HG03064 (cell line): ENCODE results near the gene ACVRL1.

Source experiments
- ATAC-seq: cut with Tn5 transposase; IDR thresholded peaks from one replicate; pipeline ENCODE4 v1.9.1; 2021; ENCODE audit warnings: low read depth; ENCODE audit not compliant: unreplicated experiment

ACVRL1 gene

DNA sequence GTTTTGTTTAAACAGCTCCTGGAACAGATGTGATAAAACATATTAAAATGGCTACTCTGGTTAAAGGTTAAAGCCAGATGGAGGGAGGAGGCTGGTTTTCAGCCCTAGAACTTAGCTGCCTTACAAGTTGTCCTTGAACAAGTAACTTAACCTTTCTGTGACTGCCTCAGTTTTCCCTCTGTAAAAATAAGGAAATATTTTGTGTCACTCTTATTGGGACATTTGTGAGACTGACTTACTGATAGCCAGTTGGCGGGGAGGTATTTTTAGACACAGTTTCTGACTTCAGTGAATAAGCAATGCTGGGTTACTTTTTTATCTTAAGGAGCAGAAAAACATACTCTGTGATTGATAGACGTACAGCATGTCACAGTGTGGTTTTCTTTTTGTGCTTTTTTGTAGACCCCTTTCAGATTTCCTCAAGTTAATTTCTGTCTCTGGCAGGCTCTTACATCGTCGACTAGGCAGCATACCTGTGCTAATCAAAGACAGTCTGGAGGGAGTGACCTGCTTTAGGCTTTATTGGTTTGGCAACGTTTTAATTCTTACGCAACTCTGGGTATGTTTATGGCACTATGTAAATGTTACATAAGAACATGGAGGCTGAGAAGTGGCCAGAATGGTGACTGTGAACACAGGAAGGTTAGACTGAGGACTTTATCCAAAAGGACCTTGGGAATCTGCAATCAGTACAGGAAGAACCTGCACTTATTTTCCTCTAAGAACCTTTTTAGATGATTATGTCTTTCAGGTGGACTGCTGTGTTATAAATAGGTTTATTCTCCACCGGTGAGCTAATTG is 47.5 kb downstream of the ACVRL1 start:
- ATAC-seq, result no peak

DNA sequence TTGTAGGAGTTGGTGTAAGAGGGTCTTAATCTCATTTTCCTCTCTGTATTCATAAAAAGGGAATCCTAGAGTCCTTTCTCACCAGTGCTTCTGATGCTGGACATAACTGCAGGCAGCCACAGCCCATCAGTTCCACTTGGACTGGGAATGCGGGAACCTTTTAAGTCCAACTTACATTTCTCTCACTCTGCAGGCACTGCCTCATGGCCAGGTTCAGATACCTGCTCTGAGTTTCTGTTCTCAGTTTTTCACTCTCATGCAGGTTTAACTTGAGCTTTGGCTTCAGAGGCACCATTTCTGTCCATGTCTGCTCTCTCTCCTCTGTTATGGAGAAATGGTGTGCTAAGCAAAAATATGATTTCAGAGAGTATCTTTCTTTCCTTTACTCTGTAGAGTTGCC is 48.4 kb downstream of the ACVRL1 start:
- ATAC-seq, result no peak

DNA sequence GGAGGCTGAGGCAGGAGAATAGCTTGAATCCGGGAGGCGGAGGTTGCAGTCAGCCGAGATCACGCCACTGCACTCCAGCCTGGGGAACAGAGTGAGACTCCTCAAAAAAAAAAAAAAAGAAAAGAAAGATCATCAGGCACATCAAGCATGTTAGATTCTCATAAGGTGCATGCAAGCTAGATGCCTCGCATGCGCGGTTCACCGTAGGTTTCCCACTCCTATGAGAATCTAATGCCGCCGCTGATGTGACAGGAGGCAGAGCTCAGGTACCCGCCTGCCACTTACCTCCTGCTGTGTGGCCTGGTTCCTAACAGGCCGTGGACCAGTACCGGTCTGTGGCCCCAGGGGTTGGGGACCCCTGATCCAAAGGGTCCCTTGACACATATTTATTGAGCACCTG is 51.2 kb downstream of the ACVRL1 start:
- ATAC-seq, result no peak

DNA sequence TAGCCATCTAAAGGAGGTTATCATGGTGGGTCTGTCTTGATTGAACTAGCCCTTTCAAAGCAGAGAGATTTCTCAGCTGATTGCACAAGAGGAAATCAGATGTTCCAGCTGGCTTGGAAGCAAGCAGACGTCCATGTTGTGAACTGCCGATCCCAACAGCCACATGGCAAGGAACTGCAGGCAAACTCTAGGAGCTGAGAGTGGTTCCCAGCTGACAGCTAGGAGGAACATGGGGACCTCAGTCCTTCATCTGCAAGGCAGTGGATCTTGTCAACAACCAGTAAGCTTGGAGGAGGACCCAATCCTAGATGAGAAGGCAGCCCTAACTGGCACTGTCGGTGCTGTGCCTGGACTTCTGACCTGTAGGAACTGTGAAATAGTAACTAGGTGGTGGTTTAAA is 51.9 kb downstream of the ACVRL1 start:
- no peak for ATAC-seq

DNA sequence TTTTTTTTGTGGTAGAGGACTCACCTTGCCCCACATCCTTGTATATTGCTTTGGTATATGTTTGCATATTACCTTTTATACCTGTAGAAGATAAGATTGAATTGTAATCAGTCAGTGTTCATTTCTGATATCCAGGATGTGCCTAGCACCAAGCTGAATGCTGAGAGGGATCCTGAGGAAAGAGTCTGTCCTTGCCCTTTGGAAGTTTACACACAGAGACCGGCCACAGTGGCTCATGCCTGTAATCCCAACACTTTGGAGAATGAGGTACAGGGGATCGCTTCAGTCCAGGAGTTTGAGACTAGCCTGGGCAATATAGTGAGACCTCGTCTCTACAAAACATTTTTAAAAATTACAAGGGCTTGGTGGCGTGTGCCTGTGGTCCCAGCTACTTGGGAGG is 52.6 kb downstream of the ACVRL1 start:
- ATAC-seq, result no peak

DNA sequence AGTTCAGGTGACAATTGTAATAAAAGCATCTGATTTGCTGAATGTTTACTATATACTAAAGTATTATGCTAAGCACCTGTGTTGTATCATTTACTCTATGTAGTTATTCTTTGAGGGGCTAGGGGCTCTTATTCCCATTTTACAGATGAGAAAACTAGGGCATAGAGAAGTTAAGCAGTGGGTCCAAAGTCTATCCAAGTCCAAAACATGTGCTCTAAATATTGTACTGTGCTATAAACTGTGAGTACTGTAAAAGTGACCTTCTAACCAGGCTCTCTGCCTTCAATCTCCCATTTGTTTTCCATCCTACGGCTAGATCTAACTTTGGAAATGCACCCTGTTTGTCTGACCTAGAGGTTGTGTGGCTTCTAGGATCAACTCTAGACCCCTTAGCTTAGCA is 53.2 kb downstream of the ACVRL1 start:
- ATAC-seq, result no peak

DNA sequence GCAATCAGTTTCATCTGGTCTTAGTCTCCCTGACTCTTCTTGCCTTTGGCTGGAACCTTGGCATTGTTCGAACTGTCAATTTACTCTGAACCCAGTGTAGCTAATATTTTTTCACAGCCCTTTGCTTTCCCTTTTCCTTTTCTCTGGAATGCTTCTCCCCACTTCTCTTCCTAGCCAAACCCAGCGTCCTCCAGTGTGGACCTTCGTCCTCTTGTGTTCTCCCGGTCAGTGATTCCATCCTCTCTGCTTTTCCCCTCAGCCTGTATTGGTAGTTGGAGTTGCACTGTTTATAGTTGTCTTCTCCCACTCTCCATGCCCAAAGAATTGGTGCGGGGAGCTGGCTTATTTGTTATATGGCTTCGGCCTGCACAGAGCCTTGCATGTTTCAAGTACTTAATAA is 53.6 kb downstream of the ACVRL1 start:
- no peak for ATAC-seq

DNA sequence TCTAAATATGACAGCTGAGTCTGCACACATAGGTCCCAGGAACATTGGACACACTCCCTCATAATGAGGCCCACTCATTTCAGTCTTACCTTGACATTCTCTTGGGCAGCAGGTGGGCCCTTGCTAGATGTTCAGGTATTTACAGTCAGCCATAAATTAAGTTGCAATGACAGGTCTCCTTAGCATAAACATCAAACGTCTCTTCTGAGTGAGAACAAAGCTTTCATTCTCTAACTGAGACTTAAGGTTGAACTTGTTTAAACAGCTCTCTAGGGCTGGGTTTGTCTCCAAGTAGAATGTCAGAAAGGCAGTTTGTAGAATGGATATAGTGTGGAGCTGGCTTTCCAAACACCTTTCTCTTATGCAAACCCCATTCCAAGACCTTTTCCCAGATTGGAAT is 54.5 kb downstream of the ACVRL1 start:
- ATAC-seq, result no peak

DNA sequence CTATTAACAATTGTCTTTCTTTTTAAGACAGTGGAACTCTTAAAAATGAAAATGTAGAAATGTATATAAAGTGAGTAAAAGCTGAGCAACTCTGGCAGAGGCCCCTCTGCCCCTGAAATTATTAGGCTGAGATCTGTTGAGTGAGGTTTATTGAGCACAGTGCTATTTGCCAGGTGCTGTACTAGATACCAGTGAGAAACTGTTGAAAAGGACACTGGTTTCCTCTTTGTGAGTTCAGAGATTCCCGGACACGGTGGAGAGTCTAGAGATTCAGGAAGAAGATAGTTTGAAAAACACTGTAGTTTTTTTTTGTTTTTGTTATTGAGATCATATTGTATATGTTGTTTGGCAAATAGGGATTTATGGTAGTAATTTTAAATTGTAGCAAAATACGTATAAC is 55.4 kb downstream of the ACVRL1 start:
- no peak for ATAC-seq

DNA sequence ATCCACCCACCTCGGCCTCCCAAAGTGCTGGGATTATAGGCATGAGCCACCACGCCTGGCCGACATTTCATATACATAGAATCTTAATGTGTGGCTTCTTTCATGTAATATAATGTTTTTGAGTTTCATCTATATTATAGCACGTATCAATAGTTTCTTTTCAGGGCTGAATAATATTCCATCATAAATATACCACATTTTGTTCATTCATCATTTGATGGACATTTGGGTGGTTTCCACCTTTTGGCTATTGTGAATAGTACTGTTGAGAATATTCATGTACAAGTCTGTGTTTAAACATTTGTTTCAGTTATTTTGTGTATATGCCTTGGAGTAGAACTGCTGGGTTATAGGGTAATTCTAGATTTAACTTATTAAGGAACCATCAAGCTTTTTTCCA is 56.2 kb downstream of the ACVRL1 start:
- no peak for ATAC-seq

DNA sequence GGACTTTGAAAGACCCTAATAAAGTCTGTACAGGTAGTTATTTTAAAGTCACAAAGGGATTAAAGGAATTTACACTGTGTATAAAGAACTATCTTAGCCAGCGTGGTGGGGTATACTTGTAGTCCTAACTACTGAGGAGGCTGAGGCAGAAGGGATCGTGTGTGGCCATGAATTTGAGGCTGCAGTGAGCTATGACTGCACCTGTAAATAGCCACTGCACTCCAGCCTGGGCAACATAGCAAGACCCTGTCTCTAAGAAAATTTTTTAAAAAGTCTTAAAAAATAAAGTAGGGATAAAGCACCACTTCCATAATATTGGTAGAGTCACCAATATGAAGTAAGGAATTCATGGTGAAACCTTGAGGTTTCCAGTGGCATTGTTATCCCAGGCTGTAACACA is 62.3 kb downstream of the ACVRL1 start:
- ATAC-seq, result no peak

DNA sequence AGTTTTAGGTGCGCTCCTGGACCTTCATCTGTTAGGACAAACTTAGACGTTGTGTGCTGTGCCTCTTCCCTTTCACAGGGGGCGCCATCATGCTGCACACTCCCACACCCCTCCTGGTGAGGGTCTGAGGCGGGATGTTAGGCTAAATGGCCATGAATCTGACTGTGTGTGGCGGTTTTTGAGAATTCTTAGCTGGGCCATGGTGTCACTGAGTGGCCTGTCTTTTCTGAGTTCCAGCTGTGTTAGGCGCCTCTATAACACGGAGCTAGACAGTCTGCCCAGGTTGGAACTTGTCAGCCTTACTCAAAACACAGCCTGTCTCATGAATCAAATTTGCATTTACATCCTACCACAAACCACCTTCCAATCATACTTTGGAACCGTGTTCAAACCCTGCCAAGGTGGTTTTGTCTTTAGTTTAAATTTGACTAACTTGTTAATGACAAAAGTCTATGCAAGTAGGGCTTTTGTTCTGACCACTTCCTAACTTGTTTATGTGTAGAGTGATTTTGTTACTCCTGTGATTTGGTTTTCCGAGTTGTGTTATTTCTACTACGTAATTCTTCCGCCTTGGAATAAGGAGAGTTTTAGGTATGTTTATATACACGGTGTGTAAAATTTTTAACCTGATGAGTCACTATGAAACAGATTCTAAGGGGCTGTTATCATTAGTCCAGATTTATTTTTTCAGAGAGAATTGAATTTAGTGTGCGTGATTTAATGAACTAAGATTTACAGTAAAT is 63.8 kb downstream of the ACVRL1 start:
- ATAC-seq, result peak; percentile 78

DNA sequence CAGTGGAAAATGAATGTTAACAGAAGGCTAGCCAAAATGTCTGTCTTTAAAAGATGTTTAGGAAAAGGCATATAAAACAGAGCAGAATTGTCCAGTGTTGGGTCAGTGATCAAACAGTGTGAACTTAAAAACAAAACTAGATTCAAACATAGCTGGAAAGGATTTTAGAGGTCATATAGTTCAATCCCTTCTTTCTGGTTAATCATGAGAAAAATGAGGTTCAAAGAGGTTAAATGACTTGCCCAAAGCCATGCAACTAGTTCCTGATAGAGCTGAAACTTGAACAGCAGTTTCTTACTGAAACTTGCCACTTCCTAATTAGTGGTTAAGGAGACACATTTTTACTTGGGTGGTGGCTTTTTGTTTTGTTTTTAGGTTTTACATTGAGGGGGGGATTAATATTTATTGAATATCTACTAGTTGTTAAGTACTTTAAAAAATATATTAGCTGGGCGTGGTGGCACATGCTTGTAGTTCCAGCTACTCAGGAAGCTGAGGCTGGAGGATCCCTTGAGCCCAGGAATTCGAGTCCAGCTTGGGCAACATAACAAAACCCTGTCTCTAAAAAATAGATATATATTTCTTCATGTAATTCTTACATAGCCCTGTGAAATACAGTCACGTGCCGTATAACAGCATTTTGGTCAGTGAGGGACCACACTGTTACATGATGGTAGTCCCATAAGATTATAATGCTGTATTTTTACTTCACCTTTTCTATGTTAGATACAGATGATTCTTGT is 64.5 kb downstream of the ACVRL1 start:
- ATAC-seq, result no peak

DNA sequence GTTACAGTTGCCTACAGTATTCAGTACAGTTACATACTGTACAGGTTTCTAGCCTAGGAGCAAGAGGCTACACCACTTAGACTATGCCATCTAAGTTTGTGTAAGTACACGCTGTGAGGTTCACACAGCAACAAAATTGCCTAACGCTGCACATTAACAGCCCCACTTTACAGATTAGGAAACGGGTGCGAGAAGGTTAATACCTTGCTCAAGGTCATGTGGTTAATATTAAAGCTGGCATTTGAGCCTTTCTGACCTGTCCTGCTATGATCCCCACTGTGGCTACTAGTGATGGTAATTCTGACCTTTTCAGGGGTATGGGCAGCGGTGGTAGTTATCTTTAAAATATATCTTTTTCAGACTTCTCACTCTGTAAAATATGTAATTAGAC is 65.1 kb downstream of the ACVRL1 start:
- no peak for ATAC-seq

DNA sequence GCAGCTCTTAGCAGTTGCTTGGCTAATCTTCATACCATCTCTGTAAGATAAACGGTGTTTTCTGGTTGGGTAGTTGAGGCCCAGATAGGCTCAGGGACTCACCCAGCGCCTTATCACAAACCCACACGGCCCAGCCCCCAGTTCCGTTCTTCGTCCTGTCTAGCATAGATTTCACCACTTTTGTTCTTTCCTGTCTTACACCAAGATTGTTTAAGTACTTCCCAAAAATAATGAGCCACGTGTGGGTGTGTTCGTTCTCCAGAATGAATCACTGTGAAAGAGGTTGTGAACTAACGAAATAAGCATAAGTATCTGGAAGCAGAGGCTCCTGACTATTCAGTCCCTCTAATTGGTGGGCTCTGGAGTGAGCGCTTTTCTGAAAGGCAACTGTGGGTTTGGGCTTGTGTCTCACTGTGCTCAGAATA is 65.6 kb downstream of the ACVRL1 start:
- ATAC-seq, result no peak
